ENCODE data around the gene SRSF8.

Gene SRSF8

DNA sequence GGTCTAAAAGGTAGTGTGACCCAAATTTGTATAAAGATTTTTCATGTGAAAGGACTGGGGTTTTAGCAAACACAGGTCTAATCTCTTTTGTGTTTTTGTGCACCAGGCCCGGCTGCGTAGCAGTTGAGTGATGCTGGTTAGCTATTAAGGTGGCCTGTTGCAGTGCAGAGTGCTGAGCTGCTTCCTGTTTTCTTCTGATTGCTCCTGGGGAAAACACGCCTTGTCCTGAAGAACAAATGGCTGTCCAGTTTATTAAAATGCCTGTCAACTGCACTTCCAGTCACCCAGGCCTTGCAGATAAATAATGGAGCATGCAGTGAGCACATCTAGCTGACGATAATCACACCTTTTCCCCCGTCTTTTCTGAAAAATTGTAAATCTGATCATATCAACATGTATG is 1.8 kb downstream of the SRSF8 start:
- H3K27ac ChIP-seq = peak overlapping the region; percentile 95
- TF ChIP-seq, protein P1, sequence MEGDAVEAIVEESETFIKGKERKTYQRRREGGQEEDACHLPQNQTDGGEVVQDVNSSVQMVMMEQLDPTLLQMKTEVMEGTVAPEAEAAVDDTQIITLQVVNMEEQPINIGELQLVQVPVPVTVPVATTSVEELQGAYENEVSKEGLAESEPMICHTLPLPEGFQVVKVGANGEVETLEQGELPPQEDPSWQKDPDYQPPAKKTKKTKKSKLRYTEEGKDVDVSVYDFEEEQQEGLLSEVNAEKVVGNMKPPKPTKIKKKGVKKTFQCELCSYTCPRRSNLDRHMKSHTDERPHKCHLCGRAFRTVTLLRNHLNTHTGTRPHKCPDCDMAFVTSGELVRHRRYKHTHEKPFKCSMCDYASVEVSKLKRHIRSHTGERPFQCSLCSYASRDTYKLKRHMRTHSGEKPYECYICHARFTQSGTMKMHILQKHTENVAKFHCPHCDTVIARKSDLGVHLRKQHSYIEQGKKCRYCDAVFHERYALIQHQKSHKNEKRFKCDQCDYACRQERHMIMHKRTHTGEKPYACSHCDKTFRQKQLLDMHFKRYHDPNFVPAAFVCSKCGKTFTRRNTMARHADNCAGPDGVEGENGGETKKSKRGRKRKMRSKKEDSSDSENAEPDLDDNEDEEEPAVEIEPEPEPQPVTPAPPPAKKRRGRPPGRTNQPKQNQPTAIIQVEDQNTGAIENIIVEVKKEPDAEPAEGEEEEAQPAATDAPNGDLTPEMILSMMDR (IDR thresholded peaks at IDR 0.05) = no peak
- no peak for TF ChIP-seq ZFX (IDR thresholded peaks at IDR 0.05; ENCODE audit: borderline replicate concordance)

DNA sequence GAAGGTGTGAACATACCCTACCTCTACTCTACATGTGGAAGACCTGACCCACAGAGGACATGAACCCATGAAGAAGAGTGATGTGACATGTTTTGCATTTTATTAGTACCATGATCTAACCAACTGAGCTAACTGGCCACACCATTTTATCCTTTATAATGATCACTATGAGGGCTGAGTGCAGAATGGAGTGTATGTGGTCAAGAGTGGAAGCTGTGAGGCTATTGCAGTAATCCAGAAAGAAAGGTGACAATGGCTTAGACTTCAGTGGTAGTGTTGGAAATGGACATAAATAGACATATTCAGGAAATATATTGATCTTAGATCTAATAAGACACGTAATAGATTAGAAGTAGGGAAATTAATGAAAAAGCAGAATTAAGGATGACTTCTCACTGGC is 3.8 kb downstream of the SRSF8 start:
- no peak overlapping the region for H3K27ac ChIP-seq
- TF ChIP-seq, protein P1 (IDR thresholded peaks at IDR 0.05) = no peak
- TF ChIP-seq ZFX (IDR thresholded peaks at IDR 0.05; ENCODE audit: borderline replicate concordance) = no peak

DNA sequence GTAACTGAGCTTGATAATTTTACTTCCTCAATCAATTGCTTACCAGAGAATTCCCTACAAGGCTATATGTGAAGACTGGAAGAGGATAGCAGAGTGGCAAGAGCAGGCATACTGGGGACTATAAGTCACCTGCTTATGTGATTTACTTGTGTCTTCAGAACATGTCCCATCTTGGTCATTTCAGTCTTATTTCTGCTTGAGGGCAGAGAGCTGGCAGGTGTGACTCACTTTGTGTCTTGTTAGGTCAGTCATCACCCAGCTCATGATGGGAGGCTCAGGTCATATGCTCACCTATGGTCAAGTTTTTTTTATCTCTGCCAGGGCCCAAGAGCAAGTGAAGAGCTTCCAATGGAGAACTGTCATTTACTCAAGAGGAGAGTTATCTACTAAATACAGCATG is 6.2 kb downstream of the SRSF8 start:
- H3K27ac ChIP-seq = no peak overlapping the region
- no peak for TF ChIP-seq ZFX (IDR thresholded peaks at IDR 0.05; ENCODE audit: borderline replicate concordance)
- TF ChIP-seq, protein P1 (IDR thresholded peaks at IDR 0.05) = no peak

DNA sequence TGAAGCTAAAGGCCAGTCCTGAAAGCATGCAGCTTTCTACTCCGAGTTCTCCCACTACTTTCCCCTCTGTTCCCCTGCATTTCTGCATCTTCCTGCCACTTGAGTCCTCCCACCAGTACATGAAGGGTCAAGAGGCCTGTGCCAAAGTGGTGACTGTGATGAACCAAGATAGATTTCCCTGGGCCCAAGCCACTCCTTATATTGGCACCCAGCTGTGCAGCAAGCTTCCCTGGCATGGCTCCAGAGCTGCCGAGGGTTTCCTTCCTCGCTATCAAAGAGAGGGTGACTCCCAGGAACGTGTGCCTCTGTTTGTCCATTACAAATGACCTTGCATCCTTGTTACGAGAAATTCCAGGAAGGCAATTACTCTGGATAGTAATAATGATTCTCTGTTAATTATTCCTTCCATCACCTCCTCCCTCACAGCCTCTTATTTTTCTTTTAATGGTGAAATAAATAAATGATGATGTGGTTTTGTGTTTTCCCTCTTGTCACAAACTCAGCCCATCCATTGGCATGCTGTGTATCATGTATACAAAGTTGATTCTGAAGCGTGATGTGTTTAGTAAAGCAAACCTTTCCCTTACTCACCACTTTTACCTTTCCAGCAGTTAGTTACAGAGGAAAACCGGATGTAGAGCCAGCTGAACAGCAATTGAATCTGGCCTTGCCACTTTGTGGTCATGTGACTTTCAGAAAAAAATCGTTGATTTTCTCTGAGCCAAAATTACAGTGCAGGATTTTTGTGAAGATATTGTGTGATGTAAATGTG is 8.3 kb downstream of the SRSF8 start:
- TF ChIP-seq ZFX (IDR thresholded peaks at IDR 0.05; ENCODE audit: borderline replicate concordance) = no peak
- TF ChIP-seq, protein P1 (IDR thresholded peaks at IDR 0.05) = no peak

DNA sequence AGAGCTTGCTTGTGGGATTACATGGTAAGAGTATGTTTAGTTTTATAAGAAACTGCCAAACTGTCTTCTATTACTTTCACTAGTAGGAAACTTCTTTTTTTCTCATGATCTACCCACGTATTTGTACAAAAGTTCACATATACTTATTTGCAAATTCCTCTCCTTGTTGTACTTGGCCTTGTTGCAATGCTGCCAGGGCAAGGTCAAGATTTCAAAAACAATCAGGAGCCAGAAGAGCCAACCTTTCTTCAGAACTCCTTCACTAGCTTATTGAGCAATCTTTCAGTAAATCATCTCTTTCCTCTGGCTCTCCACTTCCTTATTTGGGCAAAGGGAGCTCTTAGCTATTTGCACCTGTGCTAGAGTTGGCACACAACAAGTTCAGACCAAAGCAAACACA is 9.7 kb downstream of the SRSF8 start:
- no peak for TF ChIP-seq ZFX (IDR thresholded peaks at IDR 0.05; ENCODE audit: borderline replicate concordance)
- TF ChIP-seq, protein P1 (IDR thresholded peaks at IDR 0.05) = no peak
- H3K27ac ChIP-seq = no peak overlapping the region

More for the DNA sequence above, 8.3 kb downstream of the SRSF8 start:
- no peak overlapping the region for H3K27ac ChIP-seq

DNA sequence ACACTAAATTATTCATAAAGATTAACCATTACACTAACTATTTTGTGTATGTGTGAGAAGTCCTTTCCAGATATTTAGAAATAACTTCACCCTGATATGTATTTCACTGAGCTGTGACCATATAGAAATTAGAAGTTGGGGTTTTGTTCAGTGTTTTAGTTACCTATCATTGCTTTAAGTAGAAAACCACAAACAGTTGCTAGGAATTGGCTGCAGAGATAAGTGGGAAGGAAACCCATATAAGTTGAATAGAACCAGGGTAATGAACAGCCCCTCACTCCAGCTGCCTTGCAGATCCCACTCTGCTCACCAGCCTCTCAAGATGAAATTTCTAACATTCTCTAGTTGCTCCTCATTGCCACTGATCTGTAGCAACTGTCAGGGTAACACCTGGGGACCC is 10.3 kb downstream of the SRSF8 start:
- no peak overlapping the region for H3K27ac ChIP-seq
- no peak for TF ChIP-seq ZFX (IDR thresholded peaks at IDR 0.05; ENCODE audit: borderline replicate concordance)
- TF ChIP-seq, protein P1 (IDR thresholded peaks at IDR 0.05) = no peak

DNA sequence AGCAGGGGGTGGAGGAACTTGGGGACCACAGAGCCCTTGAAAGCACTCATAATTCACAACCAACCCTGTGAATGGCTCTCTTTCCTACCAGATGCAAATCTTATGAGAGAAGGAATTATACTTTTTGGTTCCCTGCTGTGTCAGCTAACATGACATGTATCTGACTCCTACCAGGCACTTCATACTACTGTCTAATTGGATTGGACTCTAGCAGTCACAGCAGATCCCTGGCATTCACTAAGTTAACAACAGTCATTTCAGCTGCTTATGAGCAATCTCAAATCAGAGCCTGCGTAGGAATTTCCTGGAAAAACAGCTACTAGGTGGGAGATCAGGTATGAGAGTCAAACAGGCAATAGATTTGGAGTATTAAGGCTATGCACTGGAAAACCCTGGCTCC is 11.8 kb downstream of the SRSF8 start:
- H3K27ac ChIP-seq = no peak overlapping the region
- no peak for TF ChIP-seq ZFX (IDR thresholded peaks at IDR 0.05; ENCODE audit: borderline replicate concordance)
- TF ChIP-seq, protein P1 (IDR thresholded peaks at IDR 0.05) = no peak
